ENCODE measurements around the gene TOP1.

TOP1 gene

DNA sequence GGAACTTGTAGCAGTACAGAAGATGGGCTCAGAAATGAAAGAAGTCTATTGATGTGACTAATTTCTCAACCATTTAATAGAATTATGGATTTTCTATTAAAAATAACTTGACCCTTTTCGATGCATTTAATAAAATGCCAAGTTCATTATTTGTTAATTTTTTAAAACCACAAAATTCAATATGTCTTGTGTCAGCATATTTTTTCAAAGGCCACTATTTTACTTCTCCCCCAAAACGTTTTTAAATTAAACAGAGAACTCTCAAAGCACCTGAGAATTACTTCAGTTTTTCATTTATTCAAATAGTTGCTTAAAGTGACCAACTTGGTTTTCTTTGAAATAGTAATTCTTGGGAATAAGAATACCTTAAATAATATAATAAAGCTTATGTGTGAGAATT, 8.6 kb downstream of the TOP1 start:
- DNase-seq = no peak
- TF ChIP-seq GATA1 (IDR thresholded peaks at IDR 0.05; ENCODE audit: low read depth, low read length) = no peak
- TF ChIP-seq POLR2A (IDR thresholded peaks at IDR 0.05; ENCODE audit: low read length) = no peak

GRCh38 chr20:41038149-41038877, 9.7 kb downstream of the TOP1 start:
- TF ChIP-seq POLR2A (IDR thresholded peaks at IDR 0.05; ENCODE audit: low read length) (no peak), GATA1 (IDR thresholded peaks at IDR 0.05; ENCODE audit: low read depth, low read length) (no peak)
- no peak for DNase-seq

GRCh38 chr20:41038878-41039404, 10.3 kb downstream of the TOP1 start:
- no peak for DNase-seq
- TF ChIP-seq POLR2A (IDR thresholded peaks at IDR 0.05; ENCODE audit: low read length) (no peak), GATA1 (IDR thresholded peaks at IDR 0.05; ENCODE audit: low read depth, low read length) (no peak)

- no peak for TF ChIP-seq GATA1 (IDR thresholded peaks at IDR 0.05; ENCODE audit: low read depth, low read length)
- no peak for DNase-seq
Measured at GRCh38 chr20:41040855-41041254, 12.2 kb downstream of the TOP1 start.

- TF ChIP-seq GATA1 (IDR thresholded peaks at IDR 0.05; ENCODE audit: low read depth, low read length) = no peak
- no peak for TF ChIP-seq POLR2A (IDR thresholded peaks at IDR 0.05; ENCODE audit: low read length)
- DNase-seq = no peak
Measured at GRCh38 chr20:41041693-41042092, 13.1 kb downstream of the TOP1 start.

- peak; percentile 49 for DNase-seq
- TF ChIP-seq GATA1 (IDR thresholded peaks at IDR 0.05; ENCODE audit: low read depth, low read length) = no peak
- TF ChIP-seq POLR2A (IDR thresholded peaks at IDR 0.05; ENCODE audit: low read length) = no peak
Measured at GRCh38 chr20:41044409-41045062, 15.9 kb downstream of the TOP1 start.

DNA sequence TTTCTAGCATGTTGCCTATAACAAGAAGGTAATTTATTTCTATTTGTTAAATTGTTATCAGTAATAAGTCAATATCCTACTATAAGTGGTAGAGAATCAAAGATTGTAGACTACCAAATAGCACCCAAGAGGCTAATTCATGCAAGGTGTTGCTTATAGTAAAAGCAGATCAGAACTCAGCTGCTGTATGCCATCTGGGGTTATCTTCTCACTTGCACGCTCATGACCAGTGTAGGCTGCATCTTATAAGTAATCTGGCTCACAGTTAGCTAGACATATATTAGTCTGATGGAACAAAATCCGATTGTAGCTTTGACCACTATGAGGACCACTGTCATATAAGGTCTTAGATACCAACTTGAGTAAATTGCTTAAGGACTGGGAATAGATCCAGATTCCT, 17.0 kb downstream of the TOP1 start:
- TF ChIP-seq POLR2A (IDR thresholded peaks at IDR 0.05; ENCODE audit: low read length) (no peak), GATA1 (IDR thresholded peaks at IDR 0.05; ENCODE audit: low read depth, low read length) (no peak)

DNA sequence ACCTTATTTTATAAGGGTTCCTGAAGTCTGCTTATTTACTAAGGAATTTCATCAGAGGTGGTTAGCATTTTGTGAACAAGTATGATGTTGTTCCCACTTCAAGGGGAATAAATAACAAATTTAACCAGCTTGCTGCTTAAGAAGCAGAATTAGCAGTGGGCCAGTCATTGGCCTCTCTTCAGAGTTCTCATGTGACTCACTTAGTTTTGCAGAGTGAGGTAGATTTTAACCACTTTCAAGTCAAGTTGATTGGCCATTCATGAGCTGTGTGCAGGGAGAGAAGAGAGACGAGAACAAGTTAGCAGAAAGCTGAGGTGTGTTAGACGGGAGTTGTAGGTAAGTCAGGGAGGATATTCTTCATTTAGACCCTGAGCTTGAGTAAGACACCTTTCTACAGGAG, 18.1 kb downstream of the TOP1 start:
- TF ChIP-seq GATA1 (IDR thresholded peaks at IDR 0.05; ENCODE audit: low read depth, low read length) = no peak
- TF ChIP-seq POLR2A (IDR thresholded peaks at IDR 0.05; ENCODE audit: low read length) = no peak
- DNase-seq = peak; percentile 37 to 61

More for the DNA sequence above, 17.0 kb downstream of the TOP1 start:
- DNase-seq = peak; percentile 70 to 81

DNA sequence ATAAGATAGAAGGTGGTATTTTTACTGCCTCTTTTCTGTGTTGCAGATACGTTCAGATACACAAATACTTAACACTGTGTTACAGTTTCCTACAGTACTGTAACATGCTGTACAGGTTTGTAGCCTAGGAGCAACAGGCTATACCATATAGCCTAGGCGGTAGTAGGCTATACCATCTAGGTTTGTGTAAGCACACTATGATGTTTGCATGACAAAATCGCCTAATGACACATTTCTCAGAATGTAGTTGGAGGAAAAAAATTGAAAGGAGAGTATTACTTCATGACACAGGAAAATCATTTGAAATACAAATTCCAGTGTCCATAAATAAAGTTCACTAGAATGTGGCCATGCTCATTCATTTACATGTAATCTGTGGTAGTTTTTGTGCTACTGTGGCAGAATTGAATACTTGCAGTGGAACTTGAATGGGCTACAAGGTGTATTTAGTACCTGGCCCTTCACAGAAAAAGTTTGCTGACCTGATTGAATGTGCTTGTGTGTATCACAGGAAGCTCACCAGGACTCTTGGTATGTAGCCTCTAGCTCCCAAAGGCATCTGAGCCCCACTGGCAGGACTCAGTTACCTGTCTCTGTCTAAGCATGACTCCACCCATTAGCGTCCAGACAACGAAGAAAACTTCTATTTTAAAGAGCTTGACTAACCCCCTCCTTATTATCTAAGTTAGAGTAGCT, 18.8 kb downstream of the TOP1 start:
- DNase-seq = peak; percentile 59 to 60
- no peak for TF ChIP-seq GATA1 (IDR thresholded peaks at IDR 0.05; ENCODE audit: low read depth, low read length)
- no peak for TF ChIP-seq POLR2A (IDR thresholded peaks at IDR 0.05; ENCODE audit: low read length)

- DNase-seq = peak; percentile 59 to 73
- no peak for TF ChIP-seq GATA1 (IDR thresholded peaks at IDR 0.05; ENCODE audit: low read depth, low read length)
- TF ChIP-seq POLR2A (IDR thresholded peaks at IDR 0.05; ENCODE audit: low read length) = no peak
Measured at GRCh38 chr20:41047975-41048305, 19.3 kb downstream of the TOP1 start.

DNA sequence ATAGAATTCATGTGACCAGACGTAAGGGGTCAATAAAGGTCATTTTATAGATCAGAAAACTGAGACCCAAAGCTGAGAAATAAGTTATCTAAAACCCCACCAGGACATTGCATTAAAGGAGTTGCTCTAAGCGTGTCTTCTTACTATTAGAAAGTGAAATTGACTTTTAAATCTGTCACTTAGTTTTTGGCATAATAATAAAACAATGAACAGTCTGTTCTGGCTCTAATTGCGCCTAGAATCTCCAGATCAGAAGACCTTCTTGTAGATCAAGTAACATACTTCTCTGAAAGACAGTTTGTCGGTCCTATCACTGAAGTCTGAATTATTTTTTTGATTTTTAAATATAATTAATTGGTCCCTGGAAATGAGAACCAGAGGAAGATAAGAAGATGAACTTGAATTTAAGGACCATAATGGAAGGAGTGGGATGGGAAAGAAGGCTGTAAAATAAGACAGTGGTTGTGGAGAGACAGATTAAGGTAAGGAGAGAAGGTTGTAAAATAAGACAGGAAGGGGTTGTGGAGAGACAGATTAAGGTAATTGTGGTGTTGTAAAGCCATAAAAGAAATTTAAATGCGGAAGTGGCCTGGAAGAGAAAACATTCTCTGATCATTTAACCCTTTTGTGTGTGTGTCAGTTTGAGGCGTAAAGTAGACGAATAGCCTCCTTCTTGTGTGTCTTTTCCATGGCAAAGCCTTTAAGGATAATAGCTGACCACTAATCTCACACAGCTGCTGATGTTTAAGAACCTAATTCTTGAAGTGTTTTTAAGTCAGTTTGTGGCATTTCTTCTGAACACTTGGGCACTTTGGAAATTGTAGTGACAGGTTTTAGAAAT, 20.1 kb downstream of the TOP1 start:
- peak; percentile 42 to 65 for DNase-seq
- TF ChIP-seq GATA1 (IDR thresholded peaks at IDR 0.05; ENCODE audit: low read depth, low read length) = no peak
- TF ChIP-seq POLR2A (IDR thresholded peaks at IDR 0.05; ENCODE audit: low read length) = no peak

GRCh38 chr20:41049451-41049850, 20.8 kb downstream of the TOP1 start:
- peak in 1 of 2 experiments; percentile 51 for DNase-seq
- TF ChIP-seq POLR2A (IDR thresholded peaks at IDR 0.05; ENCODE audit: low read length) (no peak), GATA1 (IDR thresholded peaks at IDR 0.05; ENCODE audit: low read depth, low read length) (no peak)

GRCh38 chr20:41050361-41051008, 21.9 kb downstream of the TOP1 start:
- TF ChIP-seq GATA1 (IDR thresholded peaks at IDR 0.05; ENCODE audit: low read depth, low read length) = peak; percentile 67
- peak; percentile 45 for TF ChIP-seq POLR2A (IDR thresholded peaks at IDR 0.05; ENCODE audit: low read length)
- peak; percentile 88 to 92 for DNase-seq
